Urothelium cell line (cell line): ENCODE results near the gene CD8B.
"Not testable (repeated sequence)": the region's sequence is repeated elsewhere in the genome, so short reads cannot be mapped to it uniquely, and the experiment has no call there.

Source experiments
- DNase-seq: peaks from one replicate; pipeline ENCODE4 v3.0.0; 2011; ENCODE audit warnings: low spot score, mixed read lengths
- FAIRE-seq: peaks from 2 replicates; lab custom pipeline; 2011; peaks lifted over from hg19 to GRCh38; lab: Jason Lieb, UNC

The CD8B gene

DNA sequence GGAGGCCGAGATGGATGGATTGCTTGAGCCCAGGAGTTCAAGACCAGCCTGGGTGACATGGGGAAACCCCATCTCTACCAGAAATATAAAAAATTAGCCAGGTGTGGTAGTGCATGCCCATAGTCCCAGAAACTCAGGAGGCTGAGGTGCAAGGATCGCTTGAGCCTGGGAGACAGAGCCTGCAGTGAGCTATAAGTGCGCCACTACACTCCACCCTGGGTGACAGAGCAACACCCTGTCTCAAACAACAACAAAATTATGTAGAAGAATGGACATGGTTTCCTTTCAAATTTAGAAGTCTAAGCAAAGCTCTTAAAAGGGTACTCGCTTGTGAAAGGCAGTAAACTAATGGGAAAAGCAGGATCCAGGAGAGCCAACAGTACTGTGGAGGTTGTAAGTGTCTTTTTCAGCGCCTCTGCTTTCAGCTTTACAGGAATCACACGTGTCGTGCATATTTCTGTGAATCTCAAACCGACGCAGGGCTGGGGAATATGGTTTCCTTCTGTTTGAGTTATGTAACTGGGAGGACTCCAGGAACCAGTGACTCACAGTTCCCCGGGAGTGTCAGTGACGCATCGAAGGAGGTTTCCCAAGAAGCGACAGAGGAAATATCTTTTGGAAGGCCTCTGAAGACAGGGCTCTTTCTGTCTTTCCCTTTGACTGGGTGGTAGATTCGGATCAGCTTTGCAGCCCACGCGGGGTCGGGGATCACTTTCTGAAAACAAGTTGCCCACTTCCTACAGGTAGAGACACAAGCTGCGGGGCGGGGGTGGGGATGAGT lies 24.6 kb downstream of the CD8B start:
- not testable (repeated sequence) for DNase-seq
- FAIRE-seq = peak; percentile 93

DNA sequence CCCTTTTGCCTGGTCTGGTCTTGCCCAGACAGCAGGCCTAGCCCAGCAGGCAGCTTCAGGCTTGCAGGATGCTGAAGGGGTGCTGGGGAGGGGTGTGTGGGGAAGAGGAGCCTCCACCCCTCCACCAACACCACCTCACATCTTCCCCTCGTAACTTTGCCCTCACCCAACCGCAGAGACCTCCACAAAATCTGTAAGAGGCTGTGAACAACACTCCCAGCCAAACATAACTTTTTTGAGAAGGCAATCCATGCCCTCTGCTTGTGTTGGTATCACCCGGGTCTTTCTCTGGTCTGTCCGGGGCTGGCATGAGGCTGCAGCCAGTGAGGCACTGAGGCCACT lies 26.2 kb downstream of the CD8B start:
- not testable (repeated sequence) for DNase-seq, FAIRE-seq

DNA sequence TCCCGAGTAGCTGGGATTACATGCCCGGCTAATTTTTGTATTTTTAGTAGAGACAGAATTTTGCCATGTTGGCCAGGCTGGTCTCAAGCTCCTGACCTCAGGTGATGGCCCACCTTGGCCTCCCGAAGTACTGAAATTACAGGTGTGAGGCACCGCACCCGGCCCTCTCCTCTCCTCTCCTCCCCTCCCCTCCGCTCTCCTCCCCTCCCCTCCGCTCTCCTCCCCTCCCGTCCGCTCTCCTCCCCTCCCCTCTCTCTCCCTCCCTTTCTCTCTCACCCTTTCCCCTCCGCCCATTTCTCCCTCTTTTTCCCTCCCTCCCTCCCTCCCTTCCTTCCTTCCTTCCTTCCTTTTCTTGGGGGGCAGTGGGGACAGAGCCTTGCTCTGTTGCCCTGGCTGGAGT lies 28.4 kb downstream of the CD8B start:
- no peak for DNase-seq

DNA sequence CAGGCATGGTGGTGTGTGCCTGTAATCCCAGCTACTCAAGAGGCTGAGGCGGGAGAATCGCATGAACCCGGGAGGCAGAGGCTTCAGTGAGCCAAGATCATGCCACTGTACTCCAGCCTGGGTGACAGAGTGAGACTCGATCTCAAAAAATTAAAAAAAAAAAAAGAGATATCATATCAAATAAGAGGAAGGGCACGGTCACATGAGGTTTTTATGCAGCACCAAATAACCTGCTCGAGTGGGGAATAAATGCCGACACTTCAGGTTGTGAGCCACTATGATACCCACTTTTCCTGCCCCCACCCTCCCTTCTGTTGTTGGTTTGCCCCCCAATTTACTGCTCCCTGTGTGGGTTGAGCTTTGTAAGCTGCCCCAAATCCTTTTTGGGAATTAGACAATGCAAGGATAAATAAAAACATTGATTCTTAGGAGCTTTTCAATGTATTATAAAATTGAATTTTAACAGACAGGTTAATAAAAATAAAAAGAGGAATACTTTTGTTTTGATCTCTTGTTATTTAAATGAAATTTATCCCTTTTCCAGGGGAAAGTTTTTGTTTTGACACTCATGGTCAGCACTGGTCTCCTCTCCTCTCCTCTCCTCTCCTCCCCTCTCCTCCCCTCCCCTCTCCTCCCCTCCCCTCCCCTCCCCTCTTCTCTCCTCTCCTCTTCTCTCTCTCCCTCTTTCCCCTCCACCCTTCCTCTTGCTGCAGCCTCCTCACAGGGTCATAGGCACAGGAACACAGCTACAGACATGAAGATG lies 29.2 kb downstream of the CD8B start:
- DNase-seq = no peak
- FAIRE-seq = no peak

More for the DNA sequence above, 28.4 kb downstream of the CD8B start:
- FAIRE-seq = no peak

DNA sequence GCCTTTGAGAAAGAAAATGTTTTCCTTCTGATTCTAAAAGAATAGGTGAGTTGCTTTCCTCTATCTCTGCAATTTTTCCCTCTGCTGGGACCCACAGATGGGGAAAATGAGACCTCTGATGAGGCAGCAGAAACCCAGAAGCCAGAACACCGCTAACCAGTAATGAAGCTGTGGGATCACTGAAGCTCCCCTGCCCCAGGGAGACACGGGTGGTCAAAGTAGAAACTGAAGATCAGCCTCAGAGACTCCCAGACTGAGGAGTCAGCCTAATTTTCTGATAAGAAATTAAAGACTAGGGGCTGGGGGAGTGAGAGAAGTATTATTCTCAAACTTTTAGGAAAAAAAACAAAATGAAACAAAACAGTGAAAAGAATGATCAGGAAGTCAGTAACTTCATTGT lies 30.1 kb downstream of the CD8B start:
- DNase-seq (no peak), FAIRE-seq (no peak)

DNA sequence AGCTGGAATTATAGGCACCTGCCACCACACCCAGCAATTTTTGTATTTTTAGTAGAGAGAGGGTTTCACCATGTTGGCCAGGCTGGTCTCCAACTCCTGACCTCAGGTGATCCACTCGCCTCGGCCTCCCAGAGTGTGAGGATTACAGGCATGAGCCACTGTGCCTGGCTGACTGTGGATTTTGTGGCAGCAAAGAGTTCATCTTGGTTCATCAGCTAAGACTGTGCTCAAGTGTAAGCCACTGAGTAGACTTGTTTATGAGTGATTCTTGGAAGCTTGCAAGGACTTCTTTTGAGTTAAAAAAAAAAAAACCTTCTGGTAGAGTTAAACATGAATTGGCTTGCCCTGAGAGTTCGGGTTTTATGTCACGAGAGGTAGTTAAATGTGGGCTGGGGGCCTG lies 34.7 kb downstream of the CD8B start:
- FAIRE-seq (no peak), DNase-seq (no peak)

DNA sequence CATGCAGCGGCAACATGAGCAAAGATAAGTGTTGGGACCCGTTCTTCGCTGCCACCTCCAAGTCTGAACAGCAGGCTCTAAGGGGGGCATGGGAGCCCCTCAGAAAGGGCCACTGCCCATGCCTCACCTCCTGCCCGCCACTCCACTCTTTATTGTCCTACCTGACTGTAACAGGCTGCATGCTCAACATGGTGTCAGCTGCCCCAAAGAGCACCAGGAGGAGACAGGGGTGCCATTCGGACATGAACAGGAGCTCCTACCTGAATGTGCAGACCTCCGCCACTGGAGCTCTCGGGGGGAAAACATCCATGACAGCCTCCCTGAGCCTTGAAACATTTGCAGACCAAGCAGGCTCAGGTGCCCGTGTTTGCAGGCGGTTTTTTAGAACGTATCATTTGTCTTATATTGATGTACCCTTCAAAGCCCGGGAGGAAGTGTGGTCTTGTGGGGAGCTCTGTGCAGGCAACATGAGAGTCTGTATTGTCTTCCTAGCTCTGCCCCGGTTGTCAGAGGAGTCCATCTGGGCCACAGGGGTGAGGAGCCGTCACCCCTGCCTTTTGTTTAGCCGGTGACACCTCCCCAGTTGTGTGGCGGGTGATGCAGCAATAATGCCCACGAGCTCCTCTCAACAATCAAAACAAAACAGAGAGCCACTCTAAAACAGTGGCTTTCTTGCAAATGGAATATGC lies 35.8 kb downstream of the CD8B start:
- DNase-seq (no peak), FAIRE-seq (no peak)

DNA sequence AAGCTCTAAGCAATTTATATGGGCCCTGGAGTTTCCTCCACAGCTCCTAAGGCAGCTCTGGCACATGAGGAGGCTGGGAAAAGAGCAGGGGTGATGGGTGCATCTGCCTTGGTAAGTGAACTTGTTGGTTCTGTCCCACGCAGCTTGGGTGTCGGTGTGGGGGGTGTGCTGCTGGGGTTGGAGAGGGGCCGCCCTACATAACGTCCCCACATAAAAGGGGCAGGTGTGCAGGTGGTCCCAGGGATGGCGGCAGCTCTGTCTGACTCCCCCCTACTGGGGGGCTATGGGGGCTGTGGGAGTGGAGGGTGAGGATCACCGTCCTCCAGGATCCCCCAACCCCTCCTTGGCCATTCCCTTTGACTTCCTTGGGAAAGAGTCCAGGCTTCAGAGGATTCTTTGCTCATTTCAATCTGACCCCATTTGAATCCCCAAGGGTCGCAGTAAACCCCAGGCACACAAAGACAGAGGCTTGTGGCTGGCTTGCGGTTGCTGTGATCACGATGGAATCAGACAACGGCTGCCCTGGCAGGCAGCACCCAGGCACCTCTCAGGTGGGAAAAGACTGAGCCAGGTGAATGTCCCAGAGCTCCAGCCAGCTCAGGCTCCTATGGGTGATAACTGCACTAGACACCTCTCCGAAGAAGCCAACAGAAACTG lies 36.5 kb downstream of the CD8B start:
- no peak for DNase-seq
- FAIRE-seq = no peak

DNA sequence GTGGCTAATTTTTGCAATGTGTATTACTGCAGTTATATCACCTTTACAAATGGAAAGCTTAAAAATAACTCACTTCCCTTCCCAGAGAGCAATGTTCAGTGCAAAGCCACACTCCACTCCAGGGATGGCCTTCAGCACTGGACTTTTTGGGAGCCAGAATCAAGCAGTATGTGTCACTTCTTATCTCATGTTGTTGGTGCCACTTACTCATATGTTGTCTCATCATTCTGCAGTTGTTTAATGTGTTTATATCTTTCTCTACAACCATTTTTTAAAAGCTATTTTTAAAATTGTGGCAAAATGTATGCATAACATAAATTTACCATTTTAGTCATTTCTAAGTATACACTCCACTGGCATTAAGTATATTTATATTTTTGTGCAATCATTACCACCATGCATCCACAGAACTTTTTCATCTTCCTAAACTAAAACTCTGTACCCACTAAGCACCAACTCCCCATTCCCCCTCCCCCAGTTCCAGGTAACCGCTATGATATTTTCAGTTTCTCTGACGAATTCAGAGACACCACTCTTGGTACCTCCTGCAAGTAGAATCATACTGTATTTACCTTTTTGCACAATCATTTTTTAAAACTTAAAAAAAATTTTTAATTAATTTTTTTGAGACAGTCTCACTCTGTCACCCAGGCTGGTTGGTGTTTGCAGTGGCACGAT lies 38.9 kb downstream of the CD8B start:
- FAIRE-seq (no peak), DNase-seq (no peak)

DNA sequence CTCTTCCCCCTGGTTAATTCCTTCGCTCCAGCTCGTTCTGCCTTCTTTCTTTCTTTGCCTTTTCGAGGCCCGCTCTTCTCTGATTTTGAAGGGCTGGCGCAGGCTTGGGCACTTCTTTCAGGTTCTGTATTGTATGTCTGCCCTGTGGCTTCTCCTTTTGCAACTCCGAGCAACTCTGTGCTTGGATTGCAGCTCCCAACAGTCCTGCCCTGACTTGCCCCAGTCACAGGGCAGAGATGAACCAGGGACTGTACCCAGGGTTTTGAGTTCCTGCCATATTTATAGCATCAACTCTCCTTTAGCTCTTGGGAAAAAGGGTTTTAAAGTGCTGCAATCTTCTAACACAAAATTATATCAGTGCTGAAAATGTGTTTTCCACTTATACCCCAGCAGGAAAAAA lies 39.8 kb downstream of the CD8B start:
- no peak for DNase-seq
- FAIRE-seq = no peak

DNA sequence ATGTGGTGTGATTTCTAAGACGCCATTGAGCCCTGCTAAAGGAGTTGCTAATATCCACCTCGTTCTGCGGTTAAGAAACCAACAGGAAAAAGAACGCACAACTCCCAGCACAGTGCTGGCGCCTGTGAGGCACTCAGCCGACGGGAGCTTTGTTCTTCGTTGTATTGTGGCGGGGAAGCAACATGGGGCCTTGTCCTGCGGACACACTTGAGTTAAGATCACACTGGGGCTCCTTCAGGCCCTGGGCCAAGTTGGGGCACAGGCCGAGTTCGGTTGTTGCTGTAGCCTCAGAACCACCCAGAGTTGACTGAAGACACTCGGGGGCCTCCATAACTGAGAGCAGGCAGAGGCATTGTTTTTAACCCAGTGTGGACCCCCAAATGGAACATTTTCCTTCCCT lies 40.4 kb downstream of the CD8B start:
- FAIRE-seq (no peak), DNase-seq (no peak)

DNA sequence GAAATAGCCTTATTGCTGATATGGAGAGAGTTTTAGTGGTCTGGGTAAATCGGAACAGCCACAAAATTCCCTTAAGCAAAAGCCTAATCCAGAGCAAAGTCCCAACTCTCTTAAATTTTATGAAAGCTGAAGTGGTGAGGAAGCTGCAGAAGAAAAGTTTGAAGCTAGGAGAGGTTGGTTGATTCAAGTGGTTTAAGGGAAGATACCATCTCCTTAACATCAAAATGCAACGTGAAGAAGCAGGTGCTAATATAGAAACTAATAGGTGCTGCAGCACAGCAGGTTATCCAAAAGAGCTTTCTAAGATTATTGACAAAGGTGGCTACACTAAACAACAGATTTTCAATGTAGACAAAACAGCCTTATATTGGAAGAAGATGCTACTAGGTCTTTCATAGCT lies 42.7 kb downstream of the CD8B start:
- no peak for DNase-seq
- no peak for FAIRE-seq

DNA sequence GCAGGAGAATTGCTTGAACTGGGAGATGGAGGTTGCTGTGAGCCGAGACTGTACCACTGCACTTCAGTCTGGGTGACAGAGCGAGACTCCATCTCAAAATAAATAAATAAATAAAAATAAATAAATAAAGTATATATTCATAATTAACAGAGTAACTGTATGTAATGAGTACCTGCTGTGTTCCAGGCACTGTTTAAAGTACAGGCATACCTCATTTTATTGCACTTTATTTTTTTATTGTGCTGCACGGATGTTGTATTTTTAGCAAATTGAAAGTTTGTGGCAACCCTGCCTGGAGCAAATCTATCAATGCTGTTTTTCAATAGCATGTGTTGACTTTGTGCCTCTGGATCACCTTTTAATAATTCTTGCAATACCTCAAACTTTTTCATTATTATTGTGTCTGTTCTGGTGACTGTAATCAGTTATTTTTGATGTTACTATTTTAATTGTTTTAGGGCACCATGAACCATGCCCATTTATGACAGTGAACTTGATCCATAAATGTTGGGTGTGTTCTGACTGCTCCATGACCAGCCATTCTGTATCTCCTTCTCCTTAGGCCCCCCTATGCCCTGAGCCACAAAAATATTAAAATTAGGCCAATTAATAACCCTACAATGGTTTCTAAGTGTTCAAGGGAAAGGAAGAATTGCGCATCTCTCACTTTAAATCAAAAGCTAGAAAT lies 43.4 kb downstream of the CD8B start:
- FAIRE-seq (no peak), DNase-seq (no peak)

DNA sequence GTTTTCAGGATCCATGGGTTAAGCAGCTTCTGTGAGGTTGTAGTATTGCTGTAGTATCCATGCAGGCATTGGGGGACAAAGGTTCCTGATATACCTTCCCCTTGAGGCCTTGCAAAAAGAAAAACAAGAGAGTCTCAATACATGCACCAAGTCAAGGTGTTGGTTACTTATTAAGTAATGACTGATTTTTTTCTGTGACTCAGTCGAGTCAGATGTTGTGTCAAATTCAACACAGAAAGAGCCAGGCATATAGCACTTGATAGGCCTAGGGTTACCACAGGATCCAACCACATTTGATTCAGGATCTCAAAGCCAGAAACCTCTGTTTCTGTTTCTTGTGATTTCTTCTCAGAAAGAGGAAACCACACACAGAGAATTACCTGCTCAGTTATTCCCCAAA lies 46.1 kb downstream of the CD8B start:
- no peak for FAIRE-seq
- no peak for DNase-seq

DNA sequence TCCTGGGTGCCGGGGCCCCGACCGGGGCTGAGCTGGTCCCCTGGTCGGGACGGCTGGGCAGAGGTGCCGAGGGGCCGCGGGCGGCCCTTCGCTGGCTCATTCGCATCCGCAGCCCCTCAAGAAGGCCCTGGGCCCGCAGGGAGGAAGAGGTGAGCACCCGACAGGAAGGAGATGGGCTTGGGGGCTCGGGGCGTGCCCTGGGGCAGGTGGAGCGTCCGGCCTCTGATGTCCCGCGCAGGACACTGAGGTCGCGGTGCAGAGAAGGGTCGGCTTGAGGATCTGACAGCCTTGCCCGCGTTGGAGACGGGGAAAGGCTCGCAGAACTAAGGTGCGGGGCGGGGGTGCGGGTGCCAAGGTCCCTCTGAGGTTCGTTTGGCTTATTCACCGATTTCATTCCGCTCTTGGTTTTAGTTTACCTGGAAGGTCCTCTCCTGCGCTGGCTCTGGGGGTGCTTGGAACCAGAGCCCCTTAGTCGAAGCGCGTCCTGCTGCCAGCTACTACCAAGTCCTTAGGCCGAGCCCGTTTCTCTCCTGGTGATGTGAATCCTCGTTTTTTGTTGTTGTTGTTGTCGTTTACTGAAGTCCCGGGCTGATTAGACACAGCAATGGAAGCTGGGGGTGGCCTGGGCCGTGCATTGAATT lies 52.1 kb downstream of the CD8B start:
- no peak for FAIRE-seq
- DNase-seq = no peak

DNA sequence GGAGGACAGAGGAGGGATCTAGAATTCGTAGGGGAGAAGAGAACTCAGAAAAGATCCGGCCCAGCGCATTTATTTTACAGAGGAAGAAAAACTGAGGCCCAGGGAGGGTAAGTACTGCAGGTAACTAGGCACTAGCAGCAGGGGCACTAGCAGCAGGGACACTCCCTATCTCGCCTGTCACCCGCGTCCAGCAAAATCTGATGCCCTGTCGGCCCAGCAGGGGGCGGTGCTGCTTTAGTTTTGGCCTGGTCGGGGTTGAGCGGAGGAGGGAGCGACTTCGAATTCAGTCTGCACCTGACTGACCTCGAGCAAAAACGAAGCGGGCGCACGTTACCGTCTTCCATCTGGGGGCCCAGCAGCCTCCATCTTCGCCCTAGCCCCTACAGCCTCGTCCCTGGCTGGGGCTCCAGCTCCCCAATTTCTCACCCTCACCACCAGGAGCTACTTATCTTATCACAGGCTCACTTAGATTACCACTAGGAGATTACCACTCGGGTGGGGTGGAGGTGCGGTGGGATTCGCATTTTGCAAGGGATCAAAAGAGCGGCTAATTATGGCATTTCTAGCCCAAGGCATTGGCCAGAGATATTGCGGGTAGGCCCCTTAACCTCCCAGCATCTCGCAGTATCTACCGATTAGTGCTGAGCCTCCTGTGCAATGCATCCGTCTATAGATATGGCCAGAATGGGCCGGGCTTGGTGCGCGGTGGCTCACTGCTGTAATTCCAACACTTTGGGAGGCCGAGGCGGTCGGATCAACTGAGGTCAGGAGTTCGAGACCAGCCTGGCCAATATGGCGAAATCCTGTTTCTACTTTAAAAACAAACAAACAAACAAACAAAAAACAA lies 53.1 kb downstream of the CD8B start:
- peak; percentile 93 for DNase-seq
- peak; percentile 72 for FAIRE-seq

DNA sequence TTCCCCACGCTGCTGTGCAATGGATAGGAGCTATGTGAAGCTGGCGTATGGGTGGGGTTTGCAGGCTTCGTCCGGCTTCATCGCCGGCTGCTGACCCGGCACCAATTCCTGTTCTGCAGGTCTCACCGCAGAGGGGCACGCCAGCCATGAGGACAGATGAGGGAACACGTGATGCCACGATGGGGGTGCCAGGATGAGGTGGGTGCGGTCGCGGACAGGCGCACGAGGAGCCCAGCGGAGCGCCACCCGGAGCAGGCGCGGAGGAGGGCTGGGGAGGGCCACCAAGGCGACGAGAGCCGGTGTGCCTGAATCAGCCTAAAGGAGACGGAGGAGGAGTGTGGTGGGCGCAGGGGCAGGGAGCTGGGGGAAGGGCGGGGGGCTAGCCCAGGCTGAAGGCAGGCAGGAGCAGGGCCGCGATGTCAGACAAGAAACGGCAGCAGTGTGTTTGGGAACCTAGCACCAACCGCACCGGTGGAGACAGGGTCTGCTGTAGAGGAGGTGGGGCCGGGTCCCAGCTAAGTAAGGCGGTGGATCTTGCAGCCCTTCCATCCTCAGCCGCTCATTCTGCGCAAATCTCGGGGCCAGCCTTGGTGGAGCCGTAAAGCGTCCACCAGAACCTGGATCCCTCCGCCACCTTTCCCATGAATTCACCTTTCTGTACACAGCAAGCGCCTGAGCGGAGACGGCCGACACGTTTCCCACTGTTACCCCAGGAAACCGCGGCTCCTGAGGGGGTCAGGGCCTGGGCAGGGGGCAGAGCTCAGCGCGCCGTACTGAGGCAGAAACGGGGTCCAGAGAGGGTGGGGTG lies 54.0 kb downstream of the CD8B start:
- FAIRE-seq (peak; percentile 23), DNase-seq (peak; percentile 62)

DNA sequence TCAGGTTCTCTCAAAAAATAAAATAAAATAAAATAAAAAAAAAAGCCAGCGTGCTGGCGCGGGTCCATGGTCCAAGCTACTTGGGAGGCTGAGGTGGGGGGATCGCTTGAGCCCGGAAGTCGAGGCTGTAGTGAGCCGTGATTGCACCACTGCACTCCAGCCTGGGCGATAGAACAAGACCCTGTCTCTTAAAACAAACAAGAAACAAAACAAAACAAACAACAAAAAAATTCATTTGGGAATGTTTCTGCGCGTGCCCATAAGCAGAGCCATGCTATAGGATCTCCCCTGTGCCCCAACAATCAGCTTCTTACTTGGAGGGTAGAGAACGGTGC lies 54.6 kb downstream of the CD8B start:
- DNase-seq (no peak), FAIRE-seq (no peak)
